ENCODE data around the gene TRIM52. TPM values are rescaled to one million over a fixed set of nuclear protein-coding genes. Genes with fewer than 3 reads are reported as not detected.

TRIM52 gene
- polyA plus RNA-seq, 3 donors = 25.5 to 48.5 (median 31.8) TPM

DNA sequence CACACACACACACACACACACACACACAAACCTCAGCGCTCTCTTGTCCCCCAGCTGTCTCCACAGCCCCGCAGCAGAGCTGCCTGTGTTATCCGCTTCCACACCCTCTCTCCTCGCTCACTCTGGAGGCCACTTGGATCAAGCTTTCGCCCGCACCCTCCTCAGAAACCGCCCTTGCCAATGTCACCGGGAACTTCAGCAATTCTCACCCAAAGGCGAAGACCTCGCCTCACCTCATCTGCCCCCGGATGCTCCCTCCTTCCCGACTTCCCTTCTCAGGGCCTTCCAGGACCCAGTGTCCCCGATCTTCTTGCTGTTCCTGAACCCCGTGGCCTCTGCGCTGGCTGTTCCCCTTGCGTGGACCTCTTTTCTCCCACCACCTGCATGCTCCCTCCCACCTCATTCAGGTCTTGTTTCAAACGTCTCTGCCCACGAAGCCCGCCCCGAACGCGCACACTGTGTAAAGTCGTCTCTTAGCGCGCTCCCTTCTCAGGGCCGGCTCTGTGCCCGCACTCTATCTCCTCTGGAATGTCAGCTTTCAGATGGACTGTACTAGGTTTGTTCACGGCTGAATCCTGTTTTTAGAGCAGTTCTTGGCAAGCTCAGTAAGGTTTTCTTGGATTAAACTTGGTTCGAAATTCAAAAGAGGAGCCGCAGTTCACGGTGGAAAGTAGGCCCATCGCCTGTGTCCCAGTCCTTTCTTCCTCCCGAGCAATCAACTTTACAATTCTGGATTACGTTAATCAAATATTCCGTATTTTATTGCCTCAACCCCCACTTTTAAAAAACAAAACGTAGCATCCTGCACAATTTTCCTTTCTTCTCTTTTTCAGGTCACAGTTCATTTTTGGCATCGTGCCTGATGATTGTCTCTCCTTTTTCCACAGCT is 54.9 kb downstream of the TRIM52 start:
- DNase-seq (ENCODE audit: extremely low read depth in 1 of 11, low read depth in 9 of 11, low spot score in 4 of 11) = peak in 1 of 11 donors; percentile 13

Other genes with a start within 250 kb of the TRIM52 start
- gene BTNL9, start 220.9 kb downstream of the TRIM52 start, polyA plus RNA-seq (ENCODE audit: insufficient read length in 3 of 3) = 10 to 100 TPM in 2 of 3 donors, 1 to 10 TPM in 1; 7.0 to 14.9 (median 11.5) TPM
- gene OR2V1, start 130.0 kb downstream of the TRIM52 start, polyA plus RNA-seq (ENCODE audit: insufficient read length in 3 of 3) = under 1 TPM in 1 of 3 donors, not detected in 2; 0.06 TPM
- gene OR2V2, start 113.6 kb downstream of the TRIM52 start, polyA plus RNA-seq (ENCODE audit: insufficient read length in 3 of 3) = under 1 TPM in 1 of 3 donors, not detected in 2; 0.03 TPM
- gene TRIM7, start 55.9 kb downstream of the TRIM52 start, polyA plus RNA-seq (ENCODE audit: insufficient read length in 3 of 3) = under 1 TPM; 0.29 to 0.42 (median 0.33) TPM
- gene TRIM41, start 37.9 kb downstream of the TRIM52 start, polyA plus RNA-seq (ENCODE audit: insufficient read length in 3 of 3) = 10 to 100 TPM; 31.3 to 38.6 (median 35.9) TPM
- gene RACK1, start 17.2 kb downstream of the TRIM52 start, polyA plus RNA-seq (ENCODE audit: insufficient read length in 3 of 3) = 1,000 to 10,000 TPM; 2,562 to 2,860 (median 2,619) TPM
- gene OR4F3, start 106.1 kb upstream of the TRIM52 start, polyA plus RNA-seq (ENCODE audit: insufficient read length in 3 of 3) = not detected